Muscle layer of duodenum (tissue), 2 donors: ENCODE measurements around the gene STAG3.
"Not testable (repeated sequence)": the region's sequence is repeated elsewhere in the genome, so short reads cannot be mapped to it uniquely, and the experiment has no call there.

ENCODE experiments used
- H3K27ac ChIP-seq: one replicate; pipeline ENCODE4 v1.7.0; 2013; ENCODE audit warnings: mild to moderate bottlenecking, low read length
- H3K27me3 ChIP-seq: one replicate; pipeline ENCODE4 v1.7.0; 2013; ENCODE audit warnings: low read depth, mild to moderate bottlenecking, control low read depth, low read length
- H3K36me3 ChIP-seq, 2 donors: one replicate each; pipeline ENCODE4 v1.7.0; 2013; ENCODE audit warnings: low read length in 2 of 2, control low read depth in 1 of 2, mild to moderate bottlenecking in 1 of 2; ENCODE audit not compliant: insufficient read depth in 2 of 2, control insufficient read depth in 1 of 2
- H3K4me1 ChIP-seq, 2 donors: one replicate each; pipeline ENCODE4 v1.7.0; 2013; ENCODE audit warnings: low read length in 2 of 2, mild to moderate bottlenecking in 2 of 2, control low read depth in 1 of 2, moderate library complexity in 1 of 2; ENCODE audit not compliant: insufficient read depth in 2 of 2, control insufficient read depth in 1 of 2
- H3K4me3 ChIP-seq, 2 donors: one replicate each; pipeline ENCODE4 v1.7.0; 2013; ENCODE audit warnings: low read length in 2 of 2, low read depth in 1 of 2, mild to moderate bottlenecking in 1 of 2
- H3K9me3 ChIP-seq, 2 donors: one replicate each; pipeline ENCODE4 v1.7.0; 2013; ENCODE audit warnings: low read length in 2 of 2, control low read depth in 1 of 2, mild to moderate bottlenecking in 1 of 2; ENCODE audit not compliant: control insufficient read depth in 1 of 2
- donor health status: healthy.

STAG3 gene

GRCh38 chr7:100239975-100240374, 62.3 kb downstream of the STAG3 start:
- H3K4me3 ChIP-seq, H3K4me1 ChIP-seq, H3K27ac ChIP-seq, H3K36me3 ChIP-seq, H3K27me3 ChIP-seq, H3K9me3 ChIP-seq: not testable (repeated sequence)

GRCh38 chr7:100243385-100243784, 65.7 kb downstream of the STAG3 start:
- H3K9me3 ChIP-seq, H3K27ac ChIP-seq, H3K27me3 ChIP-seq, H3K36me3 ChIP-seq, H3K4me1 ChIP-seq, H3K4me3 ChIP-seq: not testable (repeated sequence)

- H3K4me1 ChIP-seq, H3K27me3 ChIP-seq, H3K9me3 ChIP-seq, H3K4me3 ChIP-seq, H3K36me3 ChIP-seq, H3K27ac ChIP-seq: not testable (repeated sequence)
Measured at GRCh38 chr7:100244988-100245605, 67.4 kb downstream of the STAG3 start.

GRCh38 chr7:100246121-100246864, 68.6 kb downstream of the STAG3 start:
- not testable (repeated sequence) for H3K27ac ChIP-seq, H3K36me3 ChIP-seq, H3K27me3 ChIP-seq, H3K4me3 ChIP-seq, H3K4me1 ChIP-seq, H3K9me3 ChIP-seq

GRCh38 chr7:100246865-100247137, 69.1 kb downstream of the STAG3 start:
- not testable (repeated sequence) for H3K4me1 ChIP-seq, H3K4me3 ChIP-seq, H3K9me3 ChIP-seq, H3K27me3 ChIP-seq, H3K27ac ChIP-seq, H3K36me3 ChIP-seq

GRCh38 chr7:100247152-100247757, 69.5 kb downstream of the STAG3 start:
- Histone ChIP-seq H3K4me3 (no peak overlapping the region), H3K36me3 (no peaks in the 10 kb centered on the region), H3K4me1 (no peaks in the 10 kb centered on the region), H3K27me3 (no peaks in the 10 kb centered on the region), H3K9me3 (no peaks in the 10 kb centered on the region), H3K27ac (no peak overlapping the region)

- no peaks in the 10 kb centered on the region for H3K27me3 ChIP-seq
- H3K9me3 ChIP-seq, result no peaks in the 10 kb centered on the region
- H3K4me1 ChIP-seq, result no peaks in the 10 kb centered on the region
- H3K27ac ChIP-seq, result no peak overlapping the region
- H3K4me3 ChIP-seq, result no peak overlapping the region
- H3K36me3 ChIP-seq, result no peaks in the 10 kb centered on the region
Measured at GRCh38 chr7:100248483-100248882, 70.8 kb downstream of the STAG3 start.

- no peak overlapping the region for H3K4me3 ChIP-seq
- H3K4me1 ChIP-seq, result no peaks in the 10 kb centered on the region
- no peaks in the 10 kb centered on the region for H3K9me3 ChIP-seq
- H3K27me3 ChIP-seq, result no peaks in the 10 kb centered on the region
- no peak overlapping the region for H3K27ac ChIP-seq
- no peaks in the 10 kb centered on the region for H3K36me3 ChIP-seq
Measured at GRCh38 chr7:100257017-100257416, 79.3 kb downstream of the STAG3 start.

- not testable (repeated sequence) for H3K9me3 ChIP-seq, H3K4me3 ChIP-seq, H3K27me3 ChIP-seq, H3K27ac ChIP-seq, H3K4me1 ChIP-seq, H3K36me3 ChIP-seq
Measured at GRCh38 chr7:100259984-100260383, 82.3 kb downstream of the STAG3 start.

GRCh38 chr7:100262896-100263295, 85.2 kb downstream of the STAG3 start:
- H3K36me3 ChIP-seq, H3K4me3 ChIP-seq, H3K4me1 ChIP-seq, H3K9me3 ChIP-seq, H3K27ac ChIP-seq, H3K27me3 ChIP-seq: not testable (repeated sequence)
